ENCODE data around the gene GRIN2D.

The GRIN2D gene

GRCh38 chr19:48393559-48394330 is at the start of gene GRIN2D:
Gene GRIN2D, plus strand, starts transcription at chr19:48393668. Its CDS starts 4,725 bp downstream, at chr19:48398393.
- peak; percentile 18 to 44 for DNase-seq

GRCh38 chr19:48344892-48345291 is 48.6 kb upstream of the GRIN2D start:
- peak in 1 of 2 experiments; percentile 65 for DNase-seq

- no peak for DNase-seq
These were observed 47.3 kb upstream of the GRIN2D start for GRCh38 chr19:48346191-48346590.

GRCh38 chr19:48348045-48348444 is 45.4 kb upstream of the GRIN2D start:
- peak in 1 of 2 experiments; percentile 37 for DNase-seq

- DNase-seq = no peak
These were observed 44.7 kb upstream of the GRIN2D start for GRCh38 chr19:48348737-48349136.

GRCh38 chr19:48350856-48351255 is 42.6 kb upstream of the GRIN2D start:
- DNase-seq = peak in 1 of 2 experiments; percentile 71

GRCh38 chr19:48351341-48351752 is 42.1 kb upstream of the GRIN2D start:
- peak; percentile 33 to 78 for DNase-seq

GRCh38 chr19:48353677-48354076 is 39.8 kb upstream of the GRIN2D start:
- DNase-seq = no peak

- DNase-seq = no peak
These were observed 39.0 kb upstream of the GRIN2D start for GRCh38 chr19:48354332-48354992.

GRCh38 chr19:48355365-48355954 is 38.0 kb upstream of the GRIN2D start:
- DNase-seq = no peak

GRCh38 chr19:48359123-48359522 is 34.3 kb upstream of the GRIN2D start:
- DNase-seq = no peak

GRCh38 chr19:48361912-48362311 is 31.6 kb upstream of the GRIN2D start:
- no peak for DNase-seq

GRCh38 chr19:48362716-48363499 is 30.6 kb upstream of the GRIN2D start:
- peak; percentile 92 to 98 for DNase-seq

GRCh38 chr19:48363500-48363809 is 30.0 kb upstream of the GRIN2D start:
- peak in 1 of 2 experiments; percentile 71 for DNase-seq

GRCh38 chr19:48363810-48364597 is 29.5 kb upstream of the GRIN2D start, which contains the start of the genes SYNGR4 and TMEM143:
Gene SYNGR4, plus strand, starts transcription at chr19:48364367. Its CDS starts 1,476 bp downstream, at chr19:48365843.
Gene TMEM143, minus strand, starts transcription at chr19:48363940. Its CDS starts 20 bp downstream, at chr19:48363920.
- peak; percentile 99 to 100 for DNase-seq

GRCh38 chr19:48364598-48365348 is 28.7 kb upstream of the GRIN2D start:
- DNase-seq = no peak

- no peak for DNase-seq
These were observed 27.9 kb upstream of the GRIN2D start for GRCh38 chr19:48365602-48366001.

- no peak for DNase-seq
These were observed 25.6 kb upstream of the GRIN2D start for GRCh38 chr19:48367855-48368254.

GRCh38 chr19:48368936-48369335 is 24.5 kb upstream of the GRIN2D start:
- DNase-seq = peak in 1 of 2 experiments; percentile 91

GRCh38 chr19:48370955-48371354 is 22.5 kb upstream of the GRIN2D start:
- no peak for DNase-seq

- no peak for DNase-seq
These were observed 22.1 kb upstream of the GRIN2D start for GRCh38 chr19:48371367-48371766.

Measured in NCI-H446 (cell line).